Fibroblast of the conjunctiva (primary cell): ENCODE data around the gene TSPAN14.

Source experiments
- DNase-seq: peaks from one replicate; pipeline ENCODE4 v3.0.0-alpha.2; 2010; ENCODE audit warnings: low read depth

TSPAN14 gene

GRCh38 chr10:80487791-80488538 lies 33.9 kb downstream of the TSPAN14 start:
- DNase-seq, result no peak

GRCh38 chr10:80488539-80489066 lies 34.5 kb downstream of the TSPAN14 start:
- no peak for DNase-seq

- DNase-seq, result no peak
Measured at GRCh38 chr10:80489371-80490112, 35.4 kb downstream of the TSPAN14 start.

- no peak for DNase-seq
Measured at GRCh38 chr10:80491251-80492102, 37.4 kb downstream of the TSPAN14 start.

- no peak for DNase-seq
Measured at GRCh38 chr10:80492848-80493521, 38.9 kb downstream of the TSPAN14 start.

- DNase-seq, result peak; percentile 94
Measured at GRCh38 chr10:80493522-80494051, 39.5 kb downstream of the TSPAN14 start.

GRCh38 chr10:80496555-80497172 lies 42.6 kb downstream of the TSPAN14 start:
- DNase-seq, result no peak

GRCh38 chr10:80497187-80498077 lies 43.3 kb downstream of the TSPAN14 start:
- peak; percentile 82 for DNase-seq

GRCh38 chr10:80498078-80498832 lies 44.1 kb downstream of the TSPAN14 start:
- no peak for DNase-seq

GRCh38 chr10:80498833-80499741 lies 45.0 kb downstream of the TSPAN14 start:
- peak; percentile 99 for DNase-seq

GRCh38 chr10:80500572-80501380 lies 46.7 kb downstream of the TSPAN14 start:
- DNase-seq, result peak; percentile 71

GRCh38 chr10:80501381-80501912 lies 47.3 kb downstream of the TSPAN14 start:
- no peak for DNase-seq

GRCh38 chr10:80501913-80502521 lies 47.9 kb downstream of the TSPAN14 start:
- no peak for DNase-seq

- no peak for DNase-seq
Measured at GRCh38 chr10:80502621-80503583, 48.8 kb downstream of the TSPAN14 start.

GRCh38 chr10:80503584-80504157 lies 49.6 kb downstream of the TSPAN14 start:
- no peak for DNase-seq
